Activated T-cell treated with anti-CD3 and anti-CD28 coated beads for 24 hours (primary cell): Measurements from ENCODE around the gene HSPH1.
"Not testable (repeated sequence)": the region's sequence is repeated elsewhere in the genome, so short reads cannot be mapped to it uniquely, and the experiment has no call there.

Source experiments
- DNase-seq: peaks from one replicate; pipeline ENCODE4 v3.0.0-alpha.2; 2020; ENCODE audit warnings: low read depth

The HSPH1 gene

GRCh38 chr13:31131470-31131961 lies 30.2 kb downstream of the HSPH1 start:
- no peak for DNase-seq

- no peak for DNase-seq
These were observed 32.3 kb downstream of the HSPH1 start for GRCh38 chr13:31129419-31129818.

- DNase-seq: no peak
These were observed 37.5 kb downstream of the HSPH1 start for GRCh38 chr13:31124204-31124603.

GRCh38 chr13:31122544-31123260 lies 39.0 kb downstream of the HSPH1 start:
- DNase-seq: no peak

- no peak for DNase-seq
These were observed 39.6 kb downstream of the HSPH1 start for GRCh38 chr13:31122143-31122542.

GRCh38 chr13:31121379-31122140 lies 40.1 kb downstream of the HSPH1 start:
- no peak for DNase-seq

- no peak for DNase-seq
These were observed 41.6 kb downstream of the HSPH1 start for GRCh38 chr13:31119966-31120700.

- DNase-seq: no peak
These were observed 42.2 kb downstream of the HSPH1 start for GRCh38 chr13:31119526-31119925.

- no peak for DNase-seq
These were observed 45.5 kb downstream of the HSPH1 start for GRCh38 chr13:31116224-31116623.

GRCh38 chr13:31115616-31116015 lies 46.1 kb downstream of the HSPH1 start:
- no peak for DNase-seq

GRCh38 chr13:31114641-31115040 lies 47.1 kb downstream of the HSPH1 start:
- DNase-seq: no peak

GRCh38 chr13:31111136-31111535 lies 50.6 kb downstream of the HSPH1 start:
- no peak for DNase-seq

GRCh38 chr13:31110617-31111016 lies 51.1 kb downstream of the HSPH1 start:
- DNase-seq: no peak

- no peak for DNase-seq
These were observed 51.5 kb downstream of the HSPH1 start for GRCh38 chr13:31110169-31110568.

- no peak for DNase-seq
These were observed 54.6 kb downstream of the HSPH1 start for GRCh38 chr13:31107109-31107508.

- DNase-seq: no peak
These were observed 55.8 kb downstream of the HSPH1 start for GRCh38 chr13:31105856-31106255.

- no peak for DNase-seq
These were observed 56.5 kb downstream of the HSPH1 start for GRCh38 chr13:31105020-31105795.

GRCh38 chr13:31102905-31103304 lies 58.8 kb downstream of the HSPH1 start:
- no peak for DNase-seq

GRCh38 chr13:31101472-31102170 lies 60.1 kb downstream of the HSPH1 start:
- DNase-seq: no peak

- DNase-seq: no peak
These were observed 61.0 kb downstream of the HSPH1 start for GRCh38 chr13:31100721-31101120.

GRCh38 chr13:31097911-31098434 lies 63.7 kb downstream of the HSPH1 start:
- not testable (repeated sequence) for DNase-seq
